Heart left ventricle (tissue), 13 donors: ENCODE measurements around the gene TSC22D3.

ENCODE experiments used
- POLR2A ChIP-seq, 2 donors: fragments of 450-650 bp; IDR thresholded peaks; one replicate each; pipeline ENCODE4 v1.6.1; 2017; ENCODE audit warnings: antibody characterized with exemption in 2 of 2, mild to moderate bottlenecking in 2 of 2, moderate library complexity in 2 of 2
- TF ChIP-seq, protein P1 (sequence below), 12 donors: fragments of 200-600 bp; sonication (generic) in 4 of 12; IDR thresholded peaks; one replicate each; pipeline versions ENCODE4 v1.5.0 to v1.8.0; 2018 to 2022; ENCODE audit warnings: antibody characterized with exemption in 12 of 12, mild to moderate bottlenecking in 5 of 12
- donor health status: ischemic (EF 13 %, LVEDD 7.1; RV severe dilation, severe dysfunction).
- donor health status: DM: no; HTN: yes; CAD: no.
- donor health status: DM: no; HTN: no; CAD: no.
- donor health status: ischemic (EF 25% LVEDD 6.9; RV normal size, moderate dysfunction).
- donor health status: ischemic (EF 25% LVEDD 5.7; RV mildly dilated, moderate dysfunction).
- donor health status: ischemic (EF 35%, LVEDD 5.7; RV mildly dilated, moderate dysfunction).
- donor health status: nonischemic (EF 11% LVEDD 7.7; RV severe dilation, severe dysfunction).
- donor health status: DM: yes; HTN: yes; CAD: no.
- donor health status: PGD.
- donor health status: ischemic (EF 29% LVEDD 5.4; RV normal size, mild dysfunction).
- donor health status: nonischemic (EF 23%, LVEDD 6.1; RV moderate dilation, normal function).

DNA sequence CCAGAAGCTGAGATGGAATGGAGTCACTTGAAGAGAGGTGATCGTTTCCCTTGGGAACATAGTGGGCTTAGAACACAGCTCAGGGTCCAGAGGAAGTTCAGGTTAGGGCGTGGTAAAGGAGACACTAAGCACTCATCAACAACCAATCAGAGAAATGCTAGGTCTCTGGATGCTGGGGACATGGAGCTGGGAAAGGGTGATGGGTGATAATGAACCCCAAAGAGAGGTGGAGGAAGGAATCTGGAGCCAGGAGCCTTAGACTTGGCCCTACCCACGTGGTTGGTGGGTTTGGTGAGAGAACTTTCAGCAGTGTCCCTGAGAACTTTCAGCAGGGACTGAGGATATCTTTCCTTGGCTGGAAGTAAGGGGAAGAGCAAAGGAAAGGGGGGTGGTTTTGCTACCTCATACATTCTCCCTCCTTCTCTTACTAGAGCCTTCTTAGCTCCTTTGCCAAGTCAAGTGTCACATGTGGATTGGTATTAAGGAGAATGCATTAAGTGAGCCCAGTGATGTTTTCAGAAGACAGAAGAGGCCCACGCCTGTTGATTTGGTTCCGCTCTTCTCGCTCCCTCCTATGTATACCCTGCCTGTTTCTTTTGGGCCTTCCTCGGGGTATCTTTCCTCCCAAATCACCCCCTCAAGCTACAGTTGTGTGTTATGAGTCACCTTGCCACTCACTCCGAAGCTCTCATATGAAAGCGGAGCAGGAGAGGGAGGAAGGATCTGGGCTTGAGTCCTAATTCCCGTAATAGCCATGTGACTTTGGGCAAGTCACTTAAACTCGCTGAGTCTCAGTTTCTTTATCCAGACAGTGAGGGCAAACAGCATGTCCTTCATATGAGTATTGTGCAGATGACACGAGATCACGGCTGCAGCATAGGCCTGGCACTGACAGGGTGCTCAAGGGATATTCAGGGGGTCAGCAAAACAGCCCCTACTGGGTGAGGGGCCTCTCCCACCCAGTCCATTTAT lies 63.1 kb downstream of the TSC22D3 start:
- TF ChIP-seq, protein P1, sequence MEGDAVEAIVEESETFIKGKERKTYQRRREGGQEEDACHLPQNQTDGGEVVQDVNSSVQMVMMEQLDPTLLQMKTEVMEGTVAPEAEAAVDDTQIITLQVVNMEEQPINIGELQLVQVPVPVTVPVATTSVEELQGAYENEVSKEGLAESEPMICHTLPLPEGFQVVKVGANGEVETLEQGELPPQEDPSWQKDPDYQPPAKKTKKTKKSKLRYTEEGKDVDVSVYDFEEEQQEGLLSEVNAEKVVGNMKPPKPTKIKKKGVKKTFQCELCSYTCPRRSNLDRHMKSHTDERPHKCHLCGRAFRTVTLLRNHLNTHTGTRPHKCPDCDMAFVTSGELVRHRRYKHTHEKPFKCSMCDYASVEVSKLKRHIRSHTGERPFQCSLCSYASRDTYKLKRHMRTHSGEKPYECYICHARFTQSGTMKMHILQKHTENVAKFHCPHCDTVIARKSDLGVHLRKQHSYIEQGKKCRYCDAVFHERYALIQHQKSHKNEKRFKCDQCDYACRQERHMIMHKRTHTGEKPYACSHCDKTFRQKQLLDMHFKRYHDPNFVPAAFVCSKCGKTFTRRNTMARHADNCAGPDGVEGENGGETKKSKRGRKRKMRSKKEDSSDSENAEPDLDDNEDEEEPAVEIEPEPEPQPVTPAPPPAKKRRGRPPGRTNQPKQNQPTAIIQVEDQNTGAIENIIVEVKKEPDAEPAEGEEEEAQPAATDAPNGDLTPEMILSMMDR (IDR thresholded peaks at IDR 0.05): no peak
- no peak for TF ChIP-seq POLR2A (IDR thresholded peaks at IDR 0.05)
